GM21423 (cell line): Measurements from ENCODE around the gene AMZ1.
"Not testable (repeated sequence)": the region's sequence is repeated elsewhere in the genome, so short reads cannot be mapped to it uniquely, and the experiment has no call there.

Experiments
- ATAC-seq: cut with Tn5 transposase; IDR thresholded peaks from one replicate; pipeline ENCODE4 v1.9.1; 2021; ENCODE audit warnings: mild to moderate bottlenecking, moderate library complexity; ENCODE audit not compliant: unreplicated experiment

Gene AMZ1

GRCh38 chr7:2724453-2725177 lies 36.6 kb downstream of the AMZ1 start:
- ATAC-seq: no peak

DNA sequence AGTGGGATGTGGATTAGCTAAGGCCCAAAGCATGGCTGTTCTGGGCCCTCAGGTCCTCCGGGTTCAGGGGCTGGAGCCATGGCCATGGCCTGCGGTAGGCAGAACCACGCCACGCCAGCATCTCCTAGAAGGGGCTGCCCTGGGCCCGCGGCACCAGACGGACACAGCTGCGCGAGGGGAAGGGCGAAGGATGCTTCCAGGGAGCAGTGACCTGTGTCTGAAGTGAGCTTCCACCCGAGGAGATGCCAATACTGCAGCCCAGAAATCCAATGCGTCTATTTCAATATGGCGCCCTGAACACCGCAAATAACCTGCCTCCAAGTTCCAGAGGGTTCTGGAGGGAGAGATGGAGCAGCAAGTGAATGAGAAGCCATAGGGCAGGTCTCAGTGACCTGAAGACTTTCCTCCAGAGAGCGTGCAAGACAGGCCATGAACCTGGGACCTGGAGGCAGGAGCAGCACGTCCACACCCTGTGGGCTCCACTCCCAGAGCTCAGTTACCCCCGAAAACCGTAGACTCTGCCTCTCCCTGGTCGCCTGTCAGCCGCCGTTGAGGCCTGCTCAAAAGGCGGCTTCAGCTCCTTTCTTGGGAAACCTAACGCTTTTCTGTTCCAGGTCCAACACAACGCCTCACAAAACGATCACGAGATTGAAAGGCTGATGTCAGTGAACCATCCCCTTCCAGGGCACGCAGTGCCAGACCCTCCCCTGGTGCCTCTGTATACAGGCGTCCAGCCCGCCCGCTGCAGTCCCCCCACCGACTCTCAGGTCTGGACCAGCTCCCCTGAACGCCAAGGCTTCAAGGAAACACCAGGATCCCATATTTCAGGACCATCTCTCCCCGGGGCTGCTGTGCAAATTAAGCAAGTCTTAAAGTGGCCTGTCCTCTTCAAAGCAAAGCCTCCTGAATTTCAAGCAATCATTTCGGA lies 37.4 kb downstream of the AMZ1 start:
- ATAC-seq: no peak

DNA sequence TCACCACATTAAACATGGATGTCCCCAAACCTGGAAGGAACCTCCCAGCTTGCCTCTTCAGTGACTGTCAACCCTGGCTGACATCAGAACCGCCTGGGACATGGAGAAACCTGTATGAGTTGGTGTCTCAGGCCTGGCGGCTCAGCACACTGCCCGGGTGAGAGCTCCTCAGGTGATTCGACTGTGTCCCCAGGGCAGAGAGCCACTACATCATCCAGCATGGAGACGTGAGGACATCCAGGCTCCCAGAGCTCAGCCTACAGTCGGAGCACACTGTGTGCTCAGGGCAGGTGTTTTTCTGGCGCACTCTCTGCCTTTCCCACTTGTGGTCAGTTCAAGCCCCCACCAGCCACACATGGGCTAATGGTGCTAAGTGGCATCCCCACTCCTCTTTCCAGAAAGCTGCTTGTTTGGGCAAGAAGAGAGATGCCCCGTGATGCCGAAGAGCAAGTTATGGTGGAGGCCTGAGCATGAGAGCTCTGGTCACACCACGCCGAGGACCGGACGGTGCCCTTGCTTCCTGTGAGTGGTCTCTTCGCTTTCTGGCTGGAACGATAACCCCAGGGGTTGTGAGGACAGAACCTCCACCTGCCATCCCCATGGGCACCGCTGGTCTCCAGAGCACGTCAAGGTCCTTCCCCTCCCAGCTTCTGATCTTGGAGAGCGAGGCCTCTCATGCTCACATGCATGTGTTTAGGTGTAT lies 38.5 kb downstream of the AMZ1 start:
- ATAC-seq: no peak

- ATAC-seq: not testable (repeated sequence)
Observed at GRCh38 chr7:2727206-2727605, 39.2 kb downstream of the AMZ1 start.

GRCh38 chr7:2728316-2729030 lies 40.5 kb downstream of the AMZ1 start:
- no peak for ATAC-seq

- no peak for ATAC-seq
Observed at GRCh38 chr7:2729031-2729892, 41.3 kb downstream of the AMZ1 start.

GRCh38 chr7:2729893-2730716 lies 42.1 kb downstream of the AMZ1 start:
- ATAC-seq: no peak

GRCh38 chr7:2730846-2731770 lies 43.1 kb downstream of the AMZ1 start:
- ATAC-seq: no peak

GRCh38 chr7:2732388-2732787 lies 44.4 kb downstream of the AMZ1 start:
- no peak for ATAC-seq

DNA sequence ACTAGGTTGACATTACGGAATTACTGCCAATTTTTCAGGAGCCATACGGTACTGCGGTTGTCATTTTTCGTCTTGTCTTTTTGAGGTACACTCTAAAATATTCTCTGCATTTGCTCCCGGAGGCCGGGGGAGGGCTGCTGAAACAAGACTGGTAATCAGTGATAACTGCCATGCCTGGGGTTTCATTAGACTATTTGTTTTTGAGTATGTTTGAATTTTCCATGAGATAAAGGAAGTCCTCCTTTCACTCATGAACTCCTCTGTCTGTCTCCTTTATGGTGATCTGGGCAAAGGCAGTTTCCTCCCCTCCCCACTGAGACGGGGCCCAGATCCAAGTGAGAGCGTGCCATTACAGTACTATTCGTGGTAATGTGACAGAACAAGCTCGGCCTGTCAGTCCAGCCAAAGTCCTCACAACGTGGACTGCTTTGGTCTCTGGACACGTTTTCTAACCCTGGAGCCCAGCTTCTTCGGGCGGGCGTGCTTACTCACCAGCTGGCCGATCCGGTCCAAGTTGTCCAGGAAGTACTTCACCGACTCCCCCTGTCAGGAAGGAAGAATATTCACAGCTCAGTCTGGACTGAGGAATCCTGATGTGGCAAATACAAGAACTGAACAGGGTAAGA lies 45.1 kb downstream of the AMZ1 start:
- ATAC-seq: no peak

GRCh38 chr7:2734084-2734686 lies 46.2 kb downstream of the AMZ1 start:
- no peak for ATAC-seq

- ATAC-seq: no peak
Observed at GRCh38 chr7:2734751-2735571, 47.0 kb downstream of the AMZ1 start.

- ATAC-seq: no peak
Observed at GRCh38 chr7:2735744-2736143, 47.7 kb downstream of the AMZ1 start.

- ATAC-seq: no peak
Observed at GRCh38 chr7:2736411-2736914, 48.5 kb downstream of the AMZ1 start.

DNA sequence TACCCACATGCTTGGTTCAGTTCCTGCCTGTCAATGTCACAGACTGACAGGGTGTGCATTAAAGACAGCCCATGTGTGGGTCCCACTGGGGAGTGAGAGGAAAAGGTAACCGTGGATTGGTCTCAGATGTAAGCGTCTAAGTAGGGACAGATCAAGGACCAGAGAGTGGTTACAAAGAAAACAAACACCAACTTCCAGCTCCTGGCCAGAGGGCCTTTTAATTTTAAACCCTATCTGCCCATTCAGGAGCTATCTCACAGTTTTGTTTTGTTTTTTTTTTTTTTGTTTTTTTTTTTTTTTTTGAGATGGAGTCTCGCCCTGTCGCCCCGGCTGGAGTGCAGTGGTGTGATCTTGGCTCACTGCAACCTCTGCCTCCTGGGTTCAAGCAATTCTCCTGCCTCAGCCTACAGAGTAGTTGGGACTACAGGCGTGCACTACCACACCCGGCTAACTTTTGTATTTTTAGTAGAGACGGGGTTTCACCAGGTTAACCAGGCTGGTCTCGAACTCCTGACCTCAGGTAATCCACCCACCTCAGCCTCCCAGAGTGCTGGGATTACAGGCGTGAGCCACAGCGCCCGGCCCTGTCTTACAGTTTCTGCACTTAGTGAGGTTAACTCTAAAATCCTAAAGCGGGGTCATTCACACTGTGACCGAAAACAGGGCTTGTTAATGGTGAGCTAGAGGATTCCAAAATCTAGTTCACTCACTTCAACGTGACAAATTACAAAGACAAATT lies 49.2 kb downstream of the AMZ1 start:
- ATAC-seq: not testable (repeated sequence)
